Calu3 (cell line): ENCODE data around the gene LRPPRC. TPM values are rescaled to one million over a fixed set of nuclear protein-coding genes. Genes with fewer than 3 reads are reported as not detected.

Experiments used
- Bru-seq: library from RNA; stranded (reverse); fragments of 400-500 nt; gene quantifications from one replicate; lab custom pipeline; 2021; lab: Mats Ljungman, UMichigan
- BruChase-seq, 2 experiments: library from RNA; stranded (reverse); fragments of 400-500 nt; gene quantifications; one replicate each; lab custom pipeline; 2021; lab: Mats Ljungman, UMichigan
- BruUV-seq: library from RNA; stranded (reverse); fragments of 400-500 nt; replicated peaks from 2 replicates; lab custom pipeline; 2021; lab: Mats Ljungman, UMichigan
- CTCF ChIA-PET: fragments of 300-600 bp; sonication (Branson Sonifier 250); formaldehyde crosslinking; loops from one replicate; lab custom pipeline; 2022; ENCODE audit warnings: antibody characterized with exemption; lab: Charles Lee
- DNase-seq: peaks from one replicate; pipeline ENCODE4 v3.0.0; 2022
- H3K27ac Mint-ChIP-seq: one replicate; pipeline ENCODE4 v1.8.0; 2022; ENCODE audit warnings: mixed read lengths; ENCODE audit not compliant: unreplicated experiment
- H3K27me3 Mint-ChIP-seq: one replicate; pipeline ENCODE4 v1.8.0; 2022; ENCODE audit warnings: mixed read lengths; ENCODE audit not compliant: unreplicated experiment
- H3K36me3 Mint-ChIP-seq: one replicate; pipeline ENCODE4 v1.8.0; 2022; ENCODE audit warnings: mild to moderate bottlenecking, moderate library complexity, mixed read lengths; ENCODE audit not compliant: insufficient read depth, unreplicated experiment
- H3K4me1 Mint-ChIP-seq: one replicate; pipeline ENCODE4 v1.8.0; 2022; ENCODE audit warnings: mild to moderate bottlenecking, low read depth, mixed read lengths; ENCODE audit not compliant: unreplicated experiment
- H3K4me3 Mint-ChIP-seq: one replicate; pipeline ENCODE4 v1.8.0; 2022; ENCODE audit warnings: mild to moderate bottlenecking, low read depth, moderate library complexity, mixed read lengths; ENCODE audit not compliant: unreplicated experiment
- H3K9me3 Mint-ChIP-seq: one replicate; pipeline ENCODE4 v1.8.0; 2022; ENCODE audit warnings: low read depth, mixed read lengths; ENCODE audit not compliant: unreplicated experiment
- CTCF ChIP-seq: fragments of 200-600 bp; IDR thresholded peaks from one replicate; pipeline ENCODE4 v1.8.0; 2022; ENCODE audit warnings: antibody characterized with exemption; ENCODE audit not compliant: unreplicated experiment
- intact Hi-C: fragments of 100-400 bp; cut with micrococcal nuclease; formaldehyde crosslinking; loops from one replicate; pipeline ENCODE4 v1.10.0; 2022; ENCODE audit not compliant: unreplicated experiment
- long read RNA-seq: library from polyadenylated mRNA; stranded (forward); transcript quantifications from one replicate; pipeline ENCODE4 v2.0.0, GENCODE V29; 2022
- total RNA-seq: library from RNA; stranded (reverse); gene quantifications from 2 replicates; pipeline ENCODE4 v1.2.3, GENCODE V29; 2022

LRPPRC gene
- total RNA-seq, result 120 and 135 TPM in 2 replicates
- Bru-seq, nascent RNA, result percentile 97 among the genes with signal in this experiment
- percentile 93 among the genes with signal in this experiment for BruChase-seq, experiment 1, labeled RNA remaining after a 6-hour chase
- BruChase-seq, experiment 2, labeled RNA remaining after a 2-hour chase, result percentile 94 among the genes with signal in this experiment
- long read RNA-seq, full-length matches to known transcripts, result 92 of 133 reads
- long read RNA-seq, partial matches to known transcripts, result 13 of 133 reads
- long read RNA-seq, other reads (novel, unspliced or antisense), result 28 of 133 reads

GRCh38 chr2:43995733-43996533, at the start of gene LRPPRC:
LRPPRC (minus strand) TSS chr2:43995989; CDS start chr2:43995947, 42 bp downstream.
- Mint-ChIP-seq H3K36me3 (peaks cover 53% of the 10 kb centered on the region), H3K27ac (peak within 1 kb of the TSS; percentile 100)
- CTCF ChIA-PET, result no interaction called here

GRCh38 chr2:44045061-44045460, 49.3 kb upstream of the LRPPRC start:
- no peak for TF ChIP-seq CTCF
- Mint-ChIP-seq H3K9me3 (no peaks in the 10 kb centered on the region), H3K27ac (no peak overlapping the region), H3K4me1 (no peaks in the 10 kb centered on the region), H3K27me3 (no peaks in the 10 kb centered on the region), H3K36me3 (no peaks in the 10 kb centered on the region), H3K4me3 (no peak overlapping the region)
- BruUV-seq, result no TSS peak
- no peak for DNase-seq
- CTCF ChIA-PET, result interaction anchor here (1.3 kb wide), 1 partner anchor 247 kb away, joined by 20 read pairs; no protein-coding TSS in a partner anchor
- intact Hi-C loops, result loop anchor here (2.0 kb wide), 1 partner anchor 200 kb away; no protein-coding TSS in a partner anchor

More at GRCh38 chr2:43995733-43996533, at the start of gene LRPPRC:
- peak; percentile 89 for DNase-seq
- H3K4me1 Mint-ChIP-seq, result peaks cover 37% of the 10 kb centered on the region
- no peaks in the 10 kb centered on the region for H3K9me3 Mint-ChIP-seq
- intact Hi-C loops, result no loop called here
- BruUV-seq, result no TSS peak
- peaks cover 11% of the 10 kb centered on the region for H3K27me3 Mint-ChIP-seq
- no peak for TF ChIP-seq CTCF
- peak within 1 kb of the TSS; percentile 78 for H3K4me3 Mint-ChIP-seq

- intact Hi-C loops, result loop anchor here (1.0 to 2.0 kb wide), 5 partner anchors 43 to 435 kb away; no protein-coding TSS in a partner anchor
- CTCF ChIA-PET, result interaction anchor here (0.7 to 1.7 kb wide), 15 partner anchors 21 to 912 kb away, joined by 3 to 20 read pairs (median 4); no protein-coding TSS in a partner anchor
- BruUV-seq, result no TSS peak
- no peak overlapping the region for H3K27ac Mint-ChIP-seq
- H3K9me3 Mint-ChIP-seq, result no peaks in the 10 kb centered on the region
- H3K36me3 Mint-ChIP-seq, result no peaks in the 10 kb centered on the region
- TF ChIP-seq CTCF, result peak; percentile 86
- H3K27me3 Mint-ChIP-seq, result no peaks in the 10 kb centered on the region
- no peaks in the 10 kb centered on the region for H3K4me1 Mint-ChIP-seq
- H3K4me3 Mint-ChIP-seq, result no peak overlapping the region
- peak; percentile 90 for DNase-seq
These were observed 48.5 kb upstream of the LRPPRC start for GRCh38 chr2:44044281-44044720.

GRCh38 chr2:44040365-44040764, 44.6 kb upstream of the LRPPRC start:
- intact Hi-C loops, result no loop called here
- Mint-ChIP-seq H3K4me3 (no peak overlapping the region), H3K4me1 (no peaks in the 10 kb centered on the region), H3K9me3 (no peaks in the 10 kb centered on the region), H3K36me3 (no peaks in the 10 kb centered on the region), H3K27me3 (no peaks in the 10 kb centered on the region), H3K27ac (no peak overlapping the region)
- no peak for DNase-seq
- CTCF ChIA-PET, result no interaction called here
- BruUV-seq, result no TSS peak
- TF ChIP-seq CTCF, result no peak
